Hippocampal formation (tissue), 2 donors: ENCODE results near the gene CAPZA2.
A peak's percentile ranks its signal among the peaks of the same experiment; 100 is the strongest.
"Not testable (repeated sequence)": the region's sequence is repeated elsewhere in the genome, so short reads cannot be mapped to it uniquely, and the experiment has no call there.

Source experiments
- DNase-seq, 2 donors: peaks; one replicate each; lab custom pipeline; 2025; lab: John Stamatoyannopoulos, UW

CAPZA2 gene

GRCh38 chr7:116920359-116920758 lies 58.0 kb downstream of the CAPZA2 start:
- DNase-seq = no peak

GRCh38 chr7:116922545-116922944 lies 60.2 kb downstream of the CAPZA2 start:
- no peak for DNase-seq

GRCh38 chr7:116924741-116925140 lies 62.4 kb downstream of the CAPZA2 start:
- DNase-seq = no peak

GRCh38 chr7:116929021-116929420 lies 66.6 kb downstream of the CAPZA2 start:
- no peak for DNase-seq

GRCh38 chr7:116929914-116930913 lies 67.8 kb downstream of the CAPZA2 start:
- DNase-seq = peak; percentile 66 to 78

GRCh38 chr7:116932566-116932965 lies 70.2 kb downstream of the CAPZA2 start:
- DNase-seq = no peak

- no peak for DNase-seq
Observed at GRCh38 chr7:116933465-116933864, 71.1 kb downstream of the CAPZA2 start.

GRCh38 chr7:116934580-116934979 lies 72.2 kb downstream of the CAPZA2 start:
- DNase-seq = no peak

GRCh38 chr7:116936844-116937243 lies 74.5 kb downstream of the CAPZA2 start:
- DNase-seq = not testable (repeated sequence)

- no peak for DNase-seq
Observed at GRCh38 chr7:116938678-116939077, 76.3 kb downstream of the CAPZA2 start.

GRCh38 chr7:116940689-116941370 lies 78.4 kb downstream of the CAPZA2 start:
- DNase-seq = no peak

GRCh38 chr7:116942504-116942903 lies 80.1 kb downstream of the CAPZA2 start:
- no peak for DNase-seq

GRCh38 chr7:116948934-116949333 lies 86.5 kb downstream of the CAPZA2 start:
- no peak for DNase-seq

GRCh38 chr7:116949941-116950801 lies 87.8 kb downstream of the CAPZA2 start:
- DNase-seq = no peak

- no peak for DNase-seq
Observed at GRCh38 chr7:116950889-116951351, 88.5 kb downstream of the CAPZA2 start.

- no peak for DNase-seq
Observed at GRCh38 chr7:116951366-116952292, 89.2 kb downstream of the CAPZA2 start.

- peak in 1 of 2 donors; percentile 24 for DNase-seq
Observed at GRCh38 chr7:116952635-116953371, 90.4 kb downstream of the CAPZA2 start.

- DNase-seq = peak in 1 of 2 donors; percentile 53
Observed at GRCh38 chr7:116953372-116953905, 91.1 kb downstream of the CAPZA2 start, which contains the start of gene ST7. Gene ST7, plus strand, starts transcription at chr7:116953501. Its CDS starts 40 bp downstream, at chr7:116953541.
